ENCODE measurements around the gene KSR2.
A peak's percentile ranks its signal among the peaks of the same experiment; 100 is the strongest.

KSR2 gene

GRCh38 chr12:117603316-117604113 is 365.3 kb downstream of the KSR2 start:
- no peak for ATAC-seq

DNA sequence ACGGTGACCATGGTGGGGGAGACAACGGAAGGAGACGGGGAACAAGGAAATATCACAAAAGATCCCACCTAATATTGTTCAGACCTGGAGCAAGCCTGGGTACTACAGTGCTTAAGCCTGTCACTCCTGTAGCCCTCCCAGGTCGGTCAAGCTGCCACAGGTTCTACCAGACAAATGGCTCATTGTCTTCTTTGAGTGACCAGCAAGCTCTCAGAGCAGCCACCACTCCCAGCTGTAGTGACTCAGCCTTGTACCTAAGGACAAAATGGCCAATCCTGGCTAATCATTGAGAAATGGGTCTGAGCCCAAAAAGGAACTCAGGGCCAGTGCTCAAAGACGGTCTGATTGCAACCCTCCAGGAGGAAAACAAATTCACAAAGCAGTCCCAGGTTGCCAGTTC is 368.9 kb downstream of the KSR2 start:
- no peak for ATAC-seq

DNA sequence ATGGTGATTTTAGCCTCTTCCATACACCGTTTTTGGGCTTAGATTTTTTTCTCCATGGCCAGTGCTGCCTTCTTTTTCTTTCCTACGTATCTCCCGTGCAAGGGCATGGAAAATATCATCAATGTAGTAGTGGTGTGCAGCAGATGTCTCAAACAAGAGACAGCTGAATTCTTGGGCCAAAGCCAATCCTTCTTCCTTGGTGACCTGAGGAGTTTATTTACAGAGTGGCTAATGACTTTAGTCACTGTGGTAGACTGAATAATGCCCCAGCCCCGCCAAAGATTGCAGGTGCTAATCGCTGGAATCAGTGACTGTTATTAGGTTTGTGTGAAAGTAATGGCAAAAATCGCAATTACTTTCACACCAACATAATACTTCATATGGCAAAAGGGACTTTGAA is 371.8 kb downstream of the KSR2 start:
- no peak for ATAC-seq

DNA sequence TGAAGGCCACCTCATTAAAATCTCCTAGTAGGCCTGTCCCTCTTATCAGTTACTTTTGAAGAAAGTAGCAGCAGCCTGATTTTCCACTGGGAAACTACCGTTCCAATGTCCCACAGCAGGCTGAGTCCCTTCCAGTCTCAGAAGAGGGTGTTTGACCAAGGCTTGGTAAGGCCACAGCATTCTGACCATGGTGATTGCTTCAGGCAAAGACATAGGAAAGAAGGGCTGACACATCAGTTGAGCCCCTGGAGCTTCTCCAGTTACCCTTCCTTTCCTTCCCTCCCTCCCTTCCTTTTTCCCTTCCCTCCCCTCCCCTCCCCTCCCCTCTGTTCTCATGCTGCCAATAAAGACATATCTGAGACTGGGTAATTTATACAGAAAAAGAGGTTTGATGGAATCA is 373.0 kb downstream of the KSR2 start:
- no peak for ATAC-seq

DNA sequence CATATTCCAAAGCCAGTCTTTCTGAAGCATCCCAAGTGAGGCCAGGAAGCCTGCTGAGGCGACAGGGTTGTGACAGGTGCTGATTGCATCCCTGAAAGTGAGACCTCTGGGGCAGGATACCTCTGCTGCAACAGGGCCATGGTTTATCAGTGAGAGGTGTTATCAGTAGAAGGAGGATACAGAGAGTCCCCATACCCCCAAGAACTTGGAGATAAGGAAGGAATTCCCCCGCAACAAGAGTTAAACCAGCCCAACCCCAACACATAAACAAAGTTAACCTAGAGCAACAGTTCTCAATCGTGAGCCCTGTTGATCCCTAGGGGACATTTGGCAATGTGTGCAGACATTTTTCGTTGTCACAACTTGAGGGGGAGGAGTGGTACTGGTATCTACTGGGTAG is 374.3 kb downstream of the KSR2 start:
- ATAC-seq, result no peak

DNA sequence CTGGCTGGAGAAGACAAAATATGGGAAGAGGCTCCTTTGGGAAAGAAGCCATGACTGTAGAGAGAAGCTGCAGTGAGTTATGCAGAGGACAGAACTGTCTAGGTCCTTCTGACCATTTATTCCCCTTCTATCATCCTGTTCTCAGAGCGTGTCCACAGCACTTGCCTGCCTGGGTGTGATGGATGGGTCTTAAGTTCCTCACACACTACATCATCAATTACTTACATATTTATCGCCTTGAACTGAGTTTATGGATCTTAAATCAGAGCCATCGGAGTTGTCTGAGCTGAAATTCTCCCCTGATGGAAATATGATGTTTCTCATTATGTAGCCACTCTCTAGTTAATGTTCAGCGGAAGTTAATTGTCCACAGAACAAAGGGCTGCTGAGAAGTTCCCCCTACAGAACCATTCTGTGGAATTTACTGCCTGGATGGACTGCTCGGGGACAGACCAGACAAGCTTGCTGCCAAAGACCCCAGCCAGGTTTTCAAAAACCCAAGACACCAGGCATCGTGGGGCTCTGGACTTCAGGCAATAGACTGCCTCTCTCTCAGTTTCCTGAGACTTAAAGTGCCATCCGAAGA is 374.9 kb downstream of the KSR2 start:
- ATAC-seq, result no peak

DNA sequence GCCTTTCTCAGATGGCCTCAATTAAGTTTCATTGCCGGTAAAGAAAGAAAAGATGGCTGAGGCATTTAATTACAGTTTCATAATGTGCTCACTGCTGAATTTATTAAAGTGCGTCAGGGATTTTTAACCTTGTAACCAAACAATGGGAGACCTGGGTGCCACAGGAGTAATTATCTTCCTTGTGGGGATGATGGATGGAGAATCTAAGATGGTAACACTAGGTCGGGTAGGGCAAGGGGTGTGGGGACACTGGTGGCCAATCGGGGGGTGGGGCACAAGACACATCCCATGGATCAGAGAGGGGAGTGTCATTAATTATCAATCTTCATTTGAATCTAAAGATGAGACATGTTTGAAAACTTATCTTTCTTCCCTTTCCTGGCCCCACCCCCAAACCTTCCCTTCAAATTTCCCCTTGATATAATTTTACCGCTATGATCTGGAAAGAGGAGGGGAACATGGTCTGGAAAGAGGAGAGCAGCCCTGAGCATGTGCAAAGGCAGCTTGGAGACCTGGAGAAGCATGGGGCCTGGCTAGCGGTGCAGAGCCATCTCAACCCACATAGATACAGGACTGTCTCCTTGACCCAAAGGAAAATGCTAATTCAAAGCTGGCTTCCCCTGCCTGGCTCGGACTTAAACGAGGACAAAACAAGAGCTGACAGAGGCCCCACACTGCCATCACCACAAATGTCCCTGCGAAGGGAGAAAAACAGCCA is 376.0 kb downstream of the KSR2 start:
- ATAC-seq, result no peak

GRCh38 chr12:117590999-117591398 is 377.8 kb downstream of the KSR2 start:
- ATAC-seq, result no peak

GRCh38 chr12:117590386-117590785 is 378.4 kb downstream of the KSR2 start:
- ATAC-seq, result no peak

DNA sequence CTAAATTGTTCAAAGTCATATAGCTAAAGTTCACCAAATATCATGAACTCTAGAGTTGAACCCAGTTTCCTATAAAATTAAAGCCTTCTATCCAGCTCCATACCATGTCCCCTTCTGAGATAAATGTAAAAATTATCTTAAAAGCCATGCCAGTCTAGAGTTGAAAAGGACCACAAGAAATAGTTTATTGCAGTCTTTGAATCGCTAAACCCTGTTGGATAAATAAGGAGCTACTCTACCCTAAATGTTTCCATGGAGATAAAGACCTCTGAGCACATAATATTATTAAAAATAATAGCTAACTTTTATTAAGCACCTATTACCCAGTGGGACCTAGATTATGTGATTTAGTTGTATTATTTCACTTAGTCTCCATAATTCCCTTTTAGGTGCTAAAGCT is 379.8 kb downstream of the KSR2 start:
- no peak for ATAC-seq

- no peak for ATAC-seq
These were observed 381.0 kb downstream of the KSR2 start for GRCh38 chr12:117587631-117588287.

GRCh38 chr12:117583677-117584225 is 385.0 kb downstream of the KSR2 start:
- ATAC-seq, result no peak

DNA sequence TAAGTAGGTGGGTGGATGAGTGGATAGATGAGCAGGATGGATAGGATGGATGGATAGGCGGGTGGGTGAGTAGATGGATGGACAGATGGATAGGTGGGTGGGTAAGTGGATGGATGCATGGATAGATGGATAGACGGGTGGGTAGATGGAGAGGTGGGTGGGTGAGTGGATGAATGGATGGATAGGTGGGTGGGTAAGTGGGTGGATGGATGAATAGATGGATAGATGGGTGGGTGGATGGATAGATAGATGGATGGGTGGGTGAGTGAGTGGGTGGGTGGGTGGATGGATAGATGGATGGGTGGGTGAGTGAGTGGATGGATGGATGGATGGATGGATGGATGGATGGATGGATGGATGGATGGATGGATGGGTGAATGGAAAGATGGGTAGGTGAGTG is 385.7 kb downstream of the KSR2 start:
- ATAC-seq, result no peak

DNA sequence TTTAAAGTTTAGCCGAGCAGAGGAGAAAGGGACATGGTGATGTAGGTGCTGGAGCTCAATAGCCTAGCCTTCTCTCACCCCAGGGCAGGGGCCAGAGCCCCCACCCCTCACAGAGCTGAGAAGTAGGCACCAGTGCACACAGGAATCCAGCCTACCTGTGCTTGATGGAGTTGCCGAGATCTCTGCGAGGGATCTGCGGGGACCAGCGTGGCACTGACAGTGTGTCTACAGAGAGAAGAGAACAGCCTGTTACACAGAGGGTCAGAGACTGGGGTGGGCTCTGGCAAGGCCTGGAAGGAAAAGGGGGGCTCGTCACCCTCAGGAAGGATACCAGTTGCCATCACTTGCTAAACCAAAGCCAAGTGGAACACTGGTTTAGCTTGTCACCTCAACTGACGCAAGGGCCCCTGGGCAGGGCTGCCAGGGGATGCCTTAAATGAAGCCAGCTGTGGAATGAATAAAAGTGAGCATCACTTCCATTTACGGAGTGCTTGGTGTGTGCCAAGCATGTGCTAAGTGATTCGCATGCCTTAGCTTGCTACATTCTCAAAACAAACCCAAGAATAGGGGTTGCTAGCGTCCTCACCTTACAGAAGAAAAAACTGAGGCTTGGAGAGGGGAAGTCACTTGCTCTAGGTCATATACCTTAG is 386.5 kb downstream of the KSR2 start:
- no peak for ATAC-seq

- ATAC-seq, result peak in 1 of 2 donors; percentile 28
These were observed 388.1 kb downstream of the KSR2 start for GRCh38 chr12:117580718-117581062.

DNA sequence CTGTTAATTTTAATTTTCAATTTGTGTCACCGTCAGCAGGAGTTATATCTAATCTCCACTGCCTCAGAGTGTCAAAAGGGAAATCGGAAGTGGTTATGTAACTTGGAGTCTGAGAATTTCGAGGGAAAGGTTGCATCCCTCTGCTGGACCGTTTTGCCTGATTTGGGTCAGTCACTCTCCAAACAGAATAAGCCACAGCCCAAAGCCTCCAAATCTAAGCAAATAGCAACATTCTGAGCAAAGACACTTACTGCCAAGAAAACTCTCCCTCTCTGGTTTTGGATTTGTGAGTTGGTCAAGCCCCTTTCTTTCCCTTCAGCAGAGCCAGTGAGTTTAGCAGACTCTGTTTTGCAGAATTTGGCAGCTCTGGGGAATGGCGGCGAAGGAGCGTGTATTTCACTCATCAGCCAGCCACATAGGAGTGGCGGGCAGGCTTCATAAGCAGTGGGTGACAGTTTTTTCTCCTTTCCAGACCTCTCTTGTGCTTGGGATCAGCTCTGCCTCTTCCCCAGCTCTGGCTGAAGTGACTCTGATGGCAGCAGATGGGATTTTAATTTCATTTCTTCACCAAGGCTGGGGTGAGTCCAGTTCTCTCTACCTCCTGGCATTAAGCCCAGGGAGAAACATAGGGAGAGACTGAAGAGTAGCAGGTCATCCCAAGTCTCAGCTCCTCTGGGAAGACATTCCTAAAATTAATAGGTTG is 388.6 kb downstream of the KSR2 start:
- no peak for ATAC-seq

DNA sequence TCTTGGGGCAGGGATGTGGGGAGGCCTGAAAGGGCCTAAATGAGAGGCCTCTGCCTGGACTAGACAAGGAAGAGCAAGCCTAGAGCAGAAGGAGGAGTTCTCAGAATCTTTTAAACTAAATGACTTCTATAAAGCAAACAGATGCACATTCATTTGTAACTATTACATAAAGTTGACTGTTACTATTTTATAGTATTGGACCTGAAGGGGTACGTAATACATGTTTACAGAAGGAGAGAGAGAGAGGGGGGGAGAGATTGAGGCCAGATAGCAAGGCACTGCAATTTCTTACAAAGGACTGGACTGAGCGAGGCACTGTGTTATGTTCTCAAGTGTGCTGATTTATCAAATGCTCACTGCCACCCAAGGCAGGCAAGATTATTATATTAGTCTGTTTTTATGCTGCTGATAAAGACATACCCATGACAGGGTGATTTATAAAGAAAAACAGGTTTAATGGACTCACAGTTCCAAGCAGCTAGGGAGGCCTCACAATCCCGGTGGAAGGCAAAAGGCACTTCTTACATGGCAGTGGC is 391.6 kb downstream of the KSR2 start:
- ATAC-seq, result no peak

- no peak for ATAC-seq
These were observed 392.7 kb downstream of the KSR2 start for GRCh38 chr12:117576053-117576452.

- ATAC-seq, result no peak
These were observed 394.1 kb downstream of the KSR2 start for GRCh38 chr12:117574655-117575054.

DNA sequence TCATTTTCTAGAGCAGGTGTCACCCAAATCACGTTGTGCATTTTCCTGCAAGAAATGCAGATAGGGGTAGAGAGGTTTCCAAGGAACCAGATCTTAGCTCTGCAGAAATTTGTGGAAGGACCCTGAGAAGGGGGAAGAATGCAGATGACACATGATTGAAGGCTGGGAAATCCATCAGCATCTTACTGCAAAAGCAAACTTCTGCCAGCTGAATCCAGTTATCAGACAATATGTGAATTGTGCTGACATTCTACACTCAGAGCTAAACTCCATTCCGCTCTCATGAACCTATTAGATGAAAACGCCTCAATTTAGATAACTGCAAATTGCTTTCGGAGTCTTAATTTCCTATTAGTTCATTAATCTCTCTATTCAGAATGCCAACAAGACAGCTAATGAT is 396.0 kb downstream of the KSR2 start:
- no peak for ATAC-seq

- ATAC-seq, result no peak
These were observed 397.5 kb downstream of the KSR2 start for GRCh38 chr12:117571321-117571720.

GRCh38 chr12:117570608-117571007 is 398.2 kb downstream of the KSR2 start:
- ATAC-seq, result no peak

All from activated CD4-positive, CD25-positive, alpha-beta regulatory T cell treated with anti-CD3 and anti-CD28 coated beads, Interleukin-2, amount 50 U/mL, for 24 hours (primary cell).